ENCODE measurements around the gene GLA.

The GLA gene

DNA sequence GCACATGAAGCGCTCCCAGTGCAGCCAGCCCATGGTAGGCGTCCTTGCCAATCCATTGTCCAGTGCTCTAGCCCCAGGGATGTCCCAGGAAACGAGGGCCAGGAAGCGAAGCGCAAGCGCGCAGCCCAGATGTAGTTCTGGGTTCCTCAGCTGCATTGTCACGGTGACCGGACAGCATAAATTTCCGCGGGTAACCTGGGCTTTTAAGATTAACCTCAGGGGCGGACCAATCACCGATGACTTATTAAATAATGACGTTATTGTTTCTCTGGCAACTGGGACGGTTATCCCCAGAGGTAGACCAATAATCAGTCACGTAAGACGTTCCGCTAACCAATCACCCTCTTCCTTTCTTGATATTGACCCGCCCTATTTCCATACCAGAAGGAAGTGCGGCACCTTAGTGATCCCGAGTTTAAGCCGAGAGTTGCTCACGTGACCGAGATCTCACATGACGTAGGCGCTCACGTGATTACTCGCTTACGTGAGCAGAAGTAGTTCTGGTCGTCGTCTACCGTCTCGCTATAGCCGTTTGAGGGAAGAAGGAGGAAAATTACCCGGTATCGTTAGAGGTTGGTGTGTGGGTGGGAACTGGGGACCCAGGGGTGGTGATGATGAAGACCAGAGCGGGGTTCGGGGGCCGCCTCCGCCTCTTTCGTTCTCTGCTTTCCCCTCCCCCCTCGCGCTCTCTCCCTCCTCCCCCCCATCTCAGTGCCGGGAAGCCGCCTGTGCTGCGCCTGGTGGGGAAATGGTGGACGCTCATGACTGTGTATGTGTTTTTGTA, at the start of gene GLA, which contains the start of gene HNRNPH2:
GLA (minus strand) TSS at position 178 of the 784 bp plus-strand sequence; CDS start at position 156, 22 bp downstream.
HNRNPH2 (plus strand) TSS at position 475 of the 784 bp plus-strand sequence. CDS start 3,767 bp downstream, outside the sequence.
- H3K27me3 ChIP-seq (ENCODE audit: insufficient read depth, low read length, poor library complexity) = no peaks in the 10 kb centered on the region
- no peaks in the 10 kb centered on the region for H3K9me3 ChIP-seq (ENCODE audit: insufficient read depth, low read length, severe bottlenecking)
- peaks cover 43% of the 10 kb centered on the region for H3K4me1 ChIP-seq (ENCODE audit: insufficient read depth, low read length)
- peak within 1 kb of the TSS; percentile 86 for H3K27ac ChIP-seq (ENCODE audit: low read length)
- ATAC-seq (ENCODE audit: insufficient read depth, low read depth) (peak; percentile 93), DNase-seq (peak; percentile 91)
- H3K79me2 ChIP-seq (ENCODE audit: insufficient read depth, low read length) = peaks cover 68% of the 10 kb centered on the region
- peak within 1 kb of the TSS; percentile 86 for H2AFZ ChIP-seq (ENCODE audit: low read depth, low read length)
- peak within 1 kb of the TSS; percentile 78 for H3K9ac ChIP-seq (ENCODE audit: low read depth, low read length)
- H3K4me2 ChIP-seq (ENCODE audit: insufficient read depth, low read length) = peak within 1 kb of the TSS; percentile 80
- peaks cover 19% of the 10 kb centered on the region for H3K36me3 ChIP-seq (ENCODE audit: insufficient read depth, low read length)
- peaks cover 8% of the 10 kb centered on the region for H4K20me1 ChIP-seq (ENCODE audit: insufficient read depth, low read length)
- TF ChIP-seq EZH2 (IDR thresholded peaks at IDR 0.05; ENCODE audit: borderline replicate concordance, low read depth, low read length, severe bottlenecking) = no peak
- TF ChIP-seq, protein P1, sequence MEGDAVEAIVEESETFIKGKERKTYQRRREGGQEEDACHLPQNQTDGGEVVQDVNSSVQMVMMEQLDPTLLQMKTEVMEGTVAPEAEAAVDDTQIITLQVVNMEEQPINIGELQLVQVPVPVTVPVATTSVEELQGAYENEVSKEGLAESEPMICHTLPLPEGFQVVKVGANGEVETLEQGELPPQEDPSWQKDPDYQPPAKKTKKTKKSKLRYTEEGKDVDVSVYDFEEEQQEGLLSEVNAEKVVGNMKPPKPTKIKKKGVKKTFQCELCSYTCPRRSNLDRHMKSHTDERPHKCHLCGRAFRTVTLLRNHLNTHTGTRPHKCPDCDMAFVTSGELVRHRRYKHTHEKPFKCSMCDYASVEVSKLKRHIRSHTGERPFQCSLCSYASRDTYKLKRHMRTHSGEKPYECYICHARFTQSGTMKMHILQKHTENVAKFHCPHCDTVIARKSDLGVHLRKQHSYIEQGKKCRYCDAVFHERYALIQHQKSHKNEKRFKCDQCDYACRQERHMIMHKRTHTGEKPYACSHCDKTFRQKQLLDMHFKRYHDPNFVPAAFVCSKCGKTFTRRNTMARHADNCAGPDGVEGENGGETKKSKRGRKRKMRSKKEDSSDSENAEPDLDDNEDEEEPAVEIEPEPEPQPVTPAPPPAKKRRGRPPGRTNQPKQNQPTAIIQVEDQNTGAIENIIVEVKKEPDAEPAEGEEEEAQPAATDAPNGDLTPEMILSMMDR (IDR thresholded peaks at IDR 0.05; ENCODE audit: borderline replicate concordance, extremely low read depth, low read length, poor library complexity, severe bottlenecking) = no peak
- H3K4me3 ChIP-seq (ENCODE audit: low read depth in 1 of 2, low read length in 2 of 2) = peak within 1 kb of the TSS; percentile 73 to 89

DNA sequence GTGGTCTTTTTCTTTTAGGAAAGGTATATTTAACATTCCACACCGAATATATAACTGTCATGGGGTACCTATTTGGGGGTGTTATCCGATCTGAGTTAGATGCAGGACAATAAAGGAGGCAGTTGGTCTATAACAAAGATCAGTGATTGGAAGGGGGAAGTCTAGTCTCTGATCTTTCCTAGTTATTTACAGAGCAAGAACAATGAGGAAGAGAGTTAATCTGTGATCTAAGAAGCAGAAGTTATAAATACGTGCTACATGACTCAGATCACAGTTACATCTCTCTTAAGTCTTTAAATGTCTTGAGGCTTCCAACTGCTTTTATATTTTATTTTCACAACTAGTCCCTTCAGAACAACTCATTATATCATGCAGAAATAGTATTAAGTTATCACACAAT, 44.3 kb upstream of the GLA start:
- Histone ChIP-seq H3K9ac (ENCODE audit: low read depth, low read length) (no peak overlapping the region), H3K27ac (ENCODE audit: low read length) (no peak overlapping the region), H4K20me1 (ENCODE audit: insufficient read depth, low read length) (no peaks in the 10 kb centered on the region), H3K4me3 (ENCODE audit: low read depth in 1 of 2, low read length in 2 of 2) (no peak overlapping the region), H3K79me2 (ENCODE audit: insufficient read depth, low read length) (no peaks in the 10 kb centered on the region), H2AFZ (ENCODE audit: low read depth, low read length) (no peak overlapping the region), H3K36me3 (ENCODE audit: insufficient read depth, low read length) (no peaks in the 10 kb centered on the region), H3K4me1 (ENCODE audit: insufficient read depth, low read length) (no peaks in the 10 kb centered on the region), H3K27me3 (ENCODE audit: insufficient read depth, low read length, poor library complexity) (no peaks in the 10 kb centered on the region), H3K4me2 (ENCODE audit: insufficient read depth, low read length) (no peak overlapping the region), H3K9me3 (ENCODE audit: insufficient read depth, low read length, severe bottlenecking) (no peaks in the 10 kb centered on the region)
- DNase-seq (no peak), ATAC-seq (ENCODE audit: insufficient read depth, low read depth) (no peak)
- no peak for TF ChIP-seq EZH2 (IDR thresholded peaks at IDR 0.05; ENCODE audit: borderline replicate concordance, low read depth, low read length, severe bottlenecking)
- TF ChIP-seq, protein P1 (IDR thresholded peaks at IDR 0.05; ENCODE audit: borderline replicate concordance, extremely low read depth, low read length, poor library complexity, severe bottlenecking) = no peak

DNA sequence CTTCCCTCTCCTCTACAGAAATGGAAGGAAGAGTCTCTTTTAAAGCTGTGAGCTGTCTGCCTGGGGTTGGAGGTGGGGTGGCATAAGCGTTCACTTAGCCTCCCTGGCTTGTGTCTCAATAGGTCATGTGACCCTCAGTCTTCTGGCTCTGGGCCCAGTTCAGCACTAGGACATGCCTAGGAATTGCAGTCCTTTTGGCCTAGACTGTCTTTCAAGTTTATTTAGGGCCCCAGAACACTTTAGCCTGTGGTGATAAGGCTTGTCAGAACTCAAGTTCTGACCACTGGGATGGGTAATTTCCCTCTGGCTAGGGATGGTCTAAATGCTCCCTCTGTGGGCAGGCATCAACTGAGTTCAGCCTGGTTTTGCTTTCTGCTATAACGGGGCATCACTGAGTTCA, 43.2 kb upstream of the GLA start:
- Histone ChIP-seq H4K20me1 (ENCODE audit: insufficient read depth, low read length) (no peaks in the 10 kb centered on the region), H3K27ac (ENCODE audit: low read length) (no peak overlapping the region), H3K27me3 (ENCODE audit: insufficient read depth, low read length, poor library complexity) (no peaks in the 10 kb centered on the region), H3K4me1 (ENCODE audit: insufficient read depth, low read length) (no peaks in the 10 kb centered on the region), H3K4me2 (ENCODE audit: insufficient read depth, low read length) (no peak overlapping the region), H3K4me3 (ENCODE audit: low read depth in 1 of 2, low read length in 2 of 2) (no peak overlapping the region), H3K36me3 (ENCODE audit: insufficient read depth, low read length) (no peaks in the 10 kb centered on the region), H3K9ac (ENCODE audit: low read depth, low read length) (no peak overlapping the region), H3K79me2 (ENCODE audit: insufficient read depth, low read length) (no peaks in the 10 kb centered on the region), H2AFZ (ENCODE audit: low read depth, low read length) (no peak overlapping the region), H3K9me3 (ENCODE audit: insufficient read depth, low read length, severe bottlenecking) (no peaks in the 10 kb centered on the region)
- no peak for ATAC-seq (ENCODE audit: insufficient read depth, low read depth)
- no peak for DNase-seq
- TF ChIP-seq, protein P1 (IDR thresholded peaks at IDR 0.05; ENCODE audit: borderline replicate concordance, extremely low read depth, low read length, poor library complexity, severe bottlenecking) = no peak
- no peak for TF ChIP-seq EZH2 (IDR thresholded peaks at IDR 0.05; ENCODE audit: borderline replicate concordance, low read depth, low read length, severe bottlenecking)

Measured in DND-41 (cell line).